HepG2 (cell line): ENCODE data around the gene ENDOG. TPM values are rescaled to one million over a fixed set of nuclear protein-coding genes. Genes with fewer than 3 reads are reported as not detected.
A peak's percentile ranks its signal among the peaks of the same experiment; 100 is the strongest.

ENCODE experiments used
- CERS6 ChIP-seq: sonication (generic); formaldehyde crosslinking; IDR thresholded peaks from 2 replicates; pipeline ENCODE4 v1.5.0; 2020; ENCODE audit warnings: missing genetic modification reagents
- DPF2 ChIP-seq: sonication (generic); formaldehyde crosslinking; IDR thresholded peaks from 2 replicates; pipeline ENCODE4 v1.4.0; 2020; ENCODE audit warnings: mild to moderate bottlenecking, low read depth, missing genetic modification reagents, borderline replicate concordance
- DZIP1 ChIP-seq: sonication (generic); formaldehyde crosslinking; IDR thresholded peaks from 2 replicates; pipeline ENCODE4 v1.5.0; 2020; ENCODE audit warnings: mild to moderate bottlenecking, missing genetic modification reagents
- JUNB ChIP-seq: sonication (generic); formaldehyde crosslinking; IDR thresholded peaks from 2 replicates; pipeline ENCODE4 v1.8.0; 2022; ENCODE audit warnings: missing genetic modification reagents, mild to moderate bottlenecking, borderline replicate concordance
- PAF1 ChIP-seq: IDR thresholded peaks from 2 replicates; pipeline ENCODE4 v1.6.1; 2016; ENCODE audit warnings: missing genetic modification reagents, missing compliant biosample characterization
- PITX1 ChIP-seq: sonication (generic); formaldehyde crosslinking; IDR thresholded peaks from 2 replicates; pipeline ENCODE4 v1.5.1; 2020; ENCODE audit warnings: mild to moderate bottlenecking, missing genetic modification reagents
- POLR2A ChIP-seq, 2 experiments: IDR thresholded peaks; 2 replicates each; pipeline ENCODE4 v1.6.1; 2011; ENCODE audit warnings: low read depth in 2 of 2, low read length in 2 of 2, mild to moderate bottlenecking in 1 of 2, moderate library complexity in 1 of 2; ENCODE audit not compliant: insufficient read depth in 1 of 2
- REST ChIP-seq, 2 experiments: IDR thresholded peaks; 2 replicates each; pipeline ENCODE4 v1.6.1; 2011 to 2012; ENCODE audit warnings: low read length in 2 of 2, borderline replicate concordance in 1 of 2, low read depth in 1 of 2, mild to moderate bottlenecking in 1 of 2, moderate library complexity in 1 of 2
- SMAD1 ChIP-seq: sonication (generic); formaldehyde crosslinking; IDR thresholded peaks from 2 replicates; pipeline ENCODE4 v1.4.0; 2020; ENCODE audit warnings: missing genetic modification reagents, low read depth, mild to moderate bottlenecking, borderline replicate concordance
- TP53 ChIP-seq: sonication (generic); formaldehyde crosslinking; conservative IDR thresholded peaks from 2 replicates; pipeline ENCODE4 v1.4.0; 2020; ENCODE audit warnings: missing genetic modification reagents
- ZGPAT ChIP-seq: IDR thresholded peaks from 2 replicates; pipeline ENCODE4 v1.6.1; 2016; ENCODE audit warnings: mild to moderate bottlenecking
- ZMYM4 ChIP-seq: sonication (generic); formaldehyde crosslinking; IDR thresholded peaks from 2 replicates; pipeline ENCODE4 v1.8.1; 2023; ENCODE audit warnings: mild to moderate bottlenecking, missing genetic modification reagents
- ZNF503 ChIP-seq: sonication (generic); formaldehyde crosslinking; IDR thresholded peaks from 2 replicates; pipeline ENCODE4 v1.4.0; 2020; ENCODE audit warnings: missing genetic modification reagents
- ZNF557 ChIP-seq: sonication (generic); formaldehyde crosslinking; IDR thresholded peaks from 2 replicates; pipeline ENCODE4 v1.4.0; 2020; ENCODE audit warnings: missing genetic modification reagents
- ZNF619 ChIP-seq: sonication (generic); formaldehyde crosslinking; IDR thresholded peaks from 2 replicates; pipeline ENCODE4 v1.4.0; 2020; ENCODE audit warnings: mild to moderate bottlenecking, missing genetic modification reagents
- ZNF639 ChIP-seq: conservative IDR thresholded peaks from 2 replicates; pipeline ENCODE4 v1.6.1; 2018; ENCODE audit warnings: missing genetic modification reagents
- ZNF782 ChIP-seq: sonication (generic); formaldehyde crosslinking; IDR thresholded peaks from 2 replicates; pipeline ENCODE4 v1.4.0; 2020; ENCODE audit warnings: missing genetic modification reagents, mild to moderate bottlenecking, borderline replicate concordance
- ZNF883 ChIP-seq: sonication (generic); formaldehyde crosslinking; IDR thresholded peaks from 2 replicates; pipeline ENCODE4 v1.5.1; 2020; ENCODE audit warnings: mild to moderate bottlenecking, missing genetic modification reagents; ENCODE audit errors: not compliant biosample characterization
- polyA plus RNA-seq, 8 experiments: library from polyadenylated mRNA; depleted of rRNA in 3 of 8; stranded (reverse) in 7 of 8; unstranded in 1 of 8; fragments of >200 nt; fragmentation: Illumina TruSeq in 4 of 8; extraction: Trizol in 4 of 8; gene quantifications; 2 replicates each; pipeline versions ENCODE4 v1.2.1 to v1.2.3, GENCODE V29; 2011 to 2016; ENCODE audit warnings: low read depth in 4 of 8, missing spikeins in 1 of 8, mixed read lengths in 1 of 8; ENCODE audit not compliant: insufficient read depth in 1 of 8
- total RNA-seq, 5 experiments: library from RNA; depleted of rRNA; stranded (reverse); fragments of >200 nt; fragmentation: Illumina TruSeq; extraction: Trizol; gene quantifications; 2 replicates each; pipeline ENCODE4 v1.2.3, GENCODE V29; 2016; ENCODE audit warnings: low read depth in 1 of 5

Gene ENDOG
- total and polyA plus RNA-seq, 2 of the 13 experiments (the other 11 are each of a cell fraction or from before 2014, with no cell fraction given): 26.3 to 28.8 TPM

GRCh38 chr9:128863647-128864046 lies 45.3 kb downstream of the ENDOG start (continued):
- TF ChIP-seq ZNF639 (CRISPR knock-in tag) (no peak), JUNB (CRISPR knock-in tag) (no peak), ZNF503 (CRISPR knock-in tag) (no peak), ZMYM4 (CRISPR knock-in tag) (peak; percentile 57; the same call in 1 of the 2 replicates), REST (IDR thresholded peaks at IDR 0.05; ENCODE audit: borderline replicate concordance in 1 of 2, low read depth in 1 of 2, low read length in 2 of 2) (no peak), POLR2A (IDR thresholded peaks at IDR 0.05; ENCODE audit: insufficient read depth in 1 of 2, low read depth in 2 of 2, low read length in 2 of 2) (no peak), ZGPAT (CRISPR knock-in tag) (0 out of 2 replicates have a peak, but pooled peaks have one; percentile 25), CERS6 (CRISPR knock-in tag) (no peak), ZNF883 (no peak), ZNF619 (CRISPR knock-in tag) (no peak), SMAD1 (CRISPR knock-in tag) (no peak), PAF1 (no peak), ZNF557 (no peak), PITX1 (CRISPR knock-in tag) (peak; percentile 58; the same call in 1 of the 2 replicates), DPF2 (CRISPR knock-in tag) (no peak), DZIP1 (CRISPR knock-in tag) (no peak), ZNF782 (CRISPR knock-in tag) (no peak), TP53 (CRISPR knock-in tag) (no peak)
